WERI-Rb-1 (cell line): Measurements from ENCODE around the gene TMEM125.
A peak's percentile ranks its signal among the peaks of the same experiment; 100 is the strongest.

Experiments used
- DNase-seq: peaks from one replicate; pipeline ENCODE4 v3.0.0-alpha.2; 2020
- H3K27ac ChIP-seq: fragments of 250-450 bp; sonication (Bioruptor Pico); 2 replicates; pipeline ENCODE4 v1.5.1; 2020; ENCODE audit warnings: mild to moderate bottlenecking, moderate library complexity
- H3K27me3 ChIP-seq: fragments of 250-450 bp; sonication (Bioruptor Pico); 2 replicates; pipeline ENCODE4 v1.5.1; 2021; ENCODE audit warnings: mild to moderate bottlenecking, low read depth, moderate library complexity; ENCODE audit not compliant: insufficient read depth, severe bottlenecking
- H3K36me3 ChIP-seq: fragments of 250-450 bp; sonication (Bioruptor Pico); 2 replicates; pipeline ENCODE4 v1.5.1; 2020; ENCODE audit warnings: mild to moderate bottlenecking, moderate library complexity
- H3K4me3 ChIP-seq: 2 replicates; pipeline ENCODE4 v1.5.1; 2011; ENCODE audit warnings: low read depth, mild to moderate bottlenecking, control low read depth, low read length
- H3K9me3 ChIP-seq: fragments of 250-450 bp; sonication (Bioruptor Pico); 2 replicates; pipeline ENCODE4 v1.5.1; 2021; ENCODE audit warnings: mild to moderate bottlenecking, moderate library complexity; ENCODE audit not compliant: severe bottlenecking
- TF ChIP-seq, protein P1 (sequence below): IDR thresholded peaks from 2 replicates; pipeline ENCODE4 v1.5.1; 2011; ENCODE audit warnings: low read depth, mild to moderate bottlenecking, control low read depth, inconsistent platforms, low read length

The TMEM125 gene

GRCh38 chr1:43234267-43234666, 35.5 kb upstream of the TMEM125 start:
- H3K9me3 ChIP-seq: no peaks in the 10 kb centered on the region
- TF ChIP-seq, protein P1, sequence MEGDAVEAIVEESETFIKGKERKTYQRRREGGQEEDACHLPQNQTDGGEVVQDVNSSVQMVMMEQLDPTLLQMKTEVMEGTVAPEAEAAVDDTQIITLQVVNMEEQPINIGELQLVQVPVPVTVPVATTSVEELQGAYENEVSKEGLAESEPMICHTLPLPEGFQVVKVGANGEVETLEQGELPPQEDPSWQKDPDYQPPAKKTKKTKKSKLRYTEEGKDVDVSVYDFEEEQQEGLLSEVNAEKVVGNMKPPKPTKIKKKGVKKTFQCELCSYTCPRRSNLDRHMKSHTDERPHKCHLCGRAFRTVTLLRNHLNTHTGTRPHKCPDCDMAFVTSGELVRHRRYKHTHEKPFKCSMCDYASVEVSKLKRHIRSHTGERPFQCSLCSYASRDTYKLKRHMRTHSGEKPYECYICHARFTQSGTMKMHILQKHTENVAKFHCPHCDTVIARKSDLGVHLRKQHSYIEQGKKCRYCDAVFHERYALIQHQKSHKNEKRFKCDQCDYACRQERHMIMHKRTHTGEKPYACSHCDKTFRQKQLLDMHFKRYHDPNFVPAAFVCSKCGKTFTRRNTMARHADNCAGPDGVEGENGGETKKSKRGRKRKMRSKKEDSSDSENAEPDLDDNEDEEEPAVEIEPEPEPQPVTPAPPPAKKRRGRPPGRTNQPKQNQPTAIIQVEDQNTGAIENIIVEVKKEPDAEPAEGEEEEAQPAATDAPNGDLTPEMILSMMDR: no peak
- H3K27me3 ChIP-seq: no peaks in the 10 kb centered on the region
- no peak overlapping the region for H3K27ac ChIP-seq
- DNase-seq: no peak
- no peaks in the 10 kb centered on the region for H3K36me3 ChIP-seq
- H3K4me3 ChIP-seq: no peak overlapping the region

- TF ChIP-seq, protein P1: no peak
- Histone ChIP-seq H3K27me3 (no peaks in the 10 kb centered on the region), H3K9me3 (no peaks in the 10 kb centered on the region), H3K27ac (no peak overlapping the region), H3K4me3 (no peak overlapping the region), H3K36me3 (no peaks in the 10 kb centered on the region)
- no peak for DNase-seq
Measured at GRCh38 chr1:43235040-43235439, 34.7 kb upstream of the TMEM125 start.

- Histone ChIP-seq H3K27ac (no peak overlapping the region), H3K9me3 (no peaks in the 10 kb centered on the region), H3K36me3 (no peaks in the 10 kb centered on the region), H3K27me3 (no peaks in the 10 kb centered on the region), H3K4me3 (no peak overlapping the region)
- TF ChIP-seq, protein P1: no peak
- DNase-seq: no peak
Measured at GRCh38 chr1:43235451-43236121, 34.2 kb upstream of the TMEM125 start.

DNA sequence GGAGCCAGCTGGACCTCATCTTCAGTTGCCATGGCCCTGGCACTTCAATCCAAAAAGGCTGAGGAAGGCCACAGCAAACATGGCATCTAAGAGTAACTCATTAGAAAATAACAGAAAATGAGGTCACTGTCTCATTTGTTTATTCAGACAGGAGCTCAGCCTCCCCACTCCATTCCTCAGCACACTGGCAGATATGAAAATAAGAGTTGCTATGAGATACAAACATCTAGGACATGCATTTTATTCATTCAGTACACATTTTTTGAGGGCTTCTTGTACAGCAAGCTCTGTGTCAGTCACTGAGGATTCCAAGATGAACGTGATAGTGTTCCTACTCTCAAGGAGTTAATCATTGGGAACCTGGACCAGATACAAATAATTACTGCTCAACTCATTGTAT, 32.7 kb upstream of the TMEM125 start:
- TF ChIP-seq, protein P1: no peak
- no peak for DNase-seq

DNA sequence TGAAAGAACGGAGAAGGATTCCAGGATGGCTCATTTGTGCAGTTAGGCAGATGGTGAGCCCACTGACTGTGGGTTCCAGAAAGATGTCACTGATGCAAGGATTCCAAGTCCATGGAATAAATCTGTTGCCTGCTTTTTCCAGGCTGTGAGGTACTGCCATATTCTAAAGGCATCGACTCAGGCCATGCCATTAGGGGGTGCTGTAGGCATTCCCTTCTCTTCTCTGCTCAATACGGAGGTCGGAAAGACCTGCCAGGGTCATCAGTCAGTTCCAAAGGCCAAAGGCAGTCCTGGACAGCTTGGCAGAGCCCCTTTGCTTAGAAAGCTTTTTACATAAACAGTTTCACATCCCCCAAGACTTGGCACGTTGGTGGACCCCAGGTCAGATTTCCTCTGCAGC, 31.7 kb upstream of the TMEM125 start:
- Histone ChIP-seq H3K9me3 (no peaks in the 10 kb centered on the region), H3K27ac (no peak overlapping the region), H3K27me3 (no peaks in the 10 kb centered on the region), H3K4me3 (no peak overlapping the region), H3K36me3 (no peaks in the 10 kb centered on the region)
- peak; percentile 83 for DNase-seq
- TF ChIP-seq, protein P1: peak; percentile 92

More for the DNA sequence above, 32.7 kb upstream of the TMEM125 start:
- no peak overlapping the region for H3K27ac ChIP-seq
- H3K4me3 ChIP-seq: no peak overlapping the region
- no peaks in the 10 kb centered on the region for H3K27me3 ChIP-seq
- no peaks in the 10 kb centered on the region for H3K9me3 ChIP-seq
- no peaks in the 10 kb centered on the region for H3K36me3 ChIP-seq

GRCh38 chr1:43238991-43239469, 30.8 kb upstream of the TMEM125 start:
- no peaks in the 10 kb centered on the region for H3K9me3 ChIP-seq
- H3K27ac ChIP-seq: no peak overlapping the region
- H3K36me3 ChIP-seq: no peaks in the 10 kb centered on the region
- no peaks in the 10 kb centered on the region for H3K27me3 ChIP-seq
- TF ChIP-seq, protein P1: no peak
- H3K4me3 ChIP-seq: no peak overlapping the region
- DNase-seq: no peak
